Measurements from ENCODE around the gene CCNY.

CCNY gene

GRCh38 chr10:35425595-35425994, 89.3 kb downstream of the CCNY start:
- Histone ChIP-seq H3K4me1 (peaks cover 6% of the 10 kb centered on the region), H3K9me3 (ENCODE audit: control insufficient read depth, low read length) (no peaks in the 10 kb centered on the region), H3K4me2 (ENCODE audit: low read length) (no peak overlapping the region), H3K9ac (no peak overlapping the region), H3K27me3 (ENCODE audit: control insufficient read depth, insufficient read depth, low read length) (no peaks in the 10 kb centered on the region), H3K27ac (no peak overlapping the region), H3K36me3 (ENCODE audit: control insufficient read depth, insufficient read depth, low read length) (no peaks in the 10 kb centered on the region), H3K4me3 (ENCODE audit: low read depth, low read length) (no peak overlapping the region), H3K79me2 (peaks cover 39% of the 10 kb centered on the region), H2AFZ (no peak overlapping the region)
- no peak for TF ChIP-seq CTCF (IDR thresholded peaks at IDR 0.05)

GRCh38 chr10:35426657-35427056, 90.3 kb downstream of the CCNY start:
- Histone ChIP-seq H3K4me3 (ENCODE audit: low read depth, low read length) (no peak overlapping the region), H3K4me2 (ENCODE audit: low read length) (no peak overlapping the region), H3K27ac (no peak overlapping the region), H3K79me2 (peaks cover 38% of the 10 kb centered on the region), H3K27me3 (ENCODE audit: control insufficient read depth, insufficient read depth, low read length) (no peaks in the 10 kb centered on the region), H2AFZ (no peak overlapping the region), H3K9me3 (ENCODE audit: control insufficient read depth, low read length) (no peaks in the 10 kb centered on the region), H3K9ac (no peak overlapping the region), H3K36me3 (ENCODE audit: control insufficient read depth, insufficient read depth, low read length) (no peaks in the 10 kb centered on the region), H3K4me1 (peaks cover 3% of the 10 kb centered on the region)
- no peak for TF ChIP-seq CTCF (IDR thresholded peaks at IDR 0.05)

GRCh38 chr10:35427543-35427942, 91.2 kb downstream of the CCNY start:
- Histone ChIP-seq H3K4me1 (peaks cover 2% of the 10 kb centered on the region), H3K27ac (no peak overlapping the region), H3K79me2 (peaks cover 46% of the 10 kb centered on the region), H3K9ac (no peak overlapping the region), H3K27me3 (ENCODE audit: control insufficient read depth, insufficient read depth, low read length) (no peaks in the 10 kb centered on the region), H2AFZ (no peak overlapping the region), H3K36me3 (ENCODE audit: control insufficient read depth, insufficient read depth, low read length) (no peaks in the 10 kb centered on the region), H3K4me2 (ENCODE audit: low read length) (no peak overlapping the region), H3K9me3 (ENCODE audit: control insufficient read depth, low read length) (no peaks in the 10 kb centered on the region), H3K4me3 (ENCODE audit: low read depth, low read length) (no peak overlapping the region)
- TF ChIP-seq CTCF (IDR thresholded peaks at IDR 0.05), result no peak

- Histone ChIP-seq H3K36me3 (ENCODE audit: control insufficient read depth, insufficient read depth, low read length) (no peaks in the 10 kb centered on the region), H3K4me1 (peaks cover 2% of the 10 kb centered on the region)
Observed at GRCh38 chr10:35428521-35428920, 92.2 kb downstream of the CCNY start.

More at GRCh38 chr10:35428521-35428920, 92.2 kb downstream of the CCNY start:
- Histone ChIP-seq H3K27ac (no peak overlapping the region), H3K79me2 (peaks cover 47% of the 10 kb centered on the region), H3K9ac (no peak overlapping the region), H3K9me3 (ENCODE audit: control insufficient read depth, low read length) (no peaks in the 10 kb centered on the region), H3K4me3 (ENCODE audit: low read depth, low read length) (no peak overlapping the region), H2AFZ (no peak overlapping the region), H3K4me2 (ENCODE audit: low read length) (no peak overlapping the region), H3K27me3 (ENCODE audit: control insufficient read depth, insufficient read depth, low read length) (no peaks in the 10 kb centered on the region)
- no peak for TF ChIP-seq CTCF (IDR thresholded peaks at IDR 0.05)
